ENCODE data around the gene TP73.
A peak's percentile ranks its signal among the peaks of the same experiment; 100 is the strongest.

The TP73 gene

GRCh38 chr1:3629561-3630160 lies 22.7 kb upstream of the TP73 start:
- Histone ChIP-seq H4K20me1 (ENCODE audit: insufficient read depth, low read length) (no peaks in the 10 kb centered on the region), H3K9ac (ENCODE audit: low read length) (no peak overlapping the region), H3K4me2 (ENCODE audit: low read length) (no peak overlapping the region), H3K36me3 (replicated peaks; ENCODE audit: low read depth, low read length) (peaks cover 19% of the 10 kb centered on the region), H3K27me3 (ENCODE audit: low read depth, low read length) (no peaks in the 10 kb centered on the region), H3K27ac (ENCODE audit: low read length) (no peak overlapping the region), H3K4me3 (ENCODE audit: low read length) (no peak overlapping the region), H3K9me3 (ENCODE audit: insufficient read depth, low read length) (no peaks in the 10 kb centered on the region), H3K79me2 (ENCODE audit: low read length) (no peaks in the 10 kb centered on the region), H2AFZ (ENCODE audit: low read depth, low read length) (no peak overlapping the region), H3K4me1 (ENCODE audit: low read length) (peaks cover 11% of the 10 kb centered on the region)
- TF ChIP-seq CTCF (IDR thresholded peaks at IDR 0.05; ENCODE audit: low read depth, low read length) (no peak), EZH2phosphoT487 (IDR thresholded peaks at IDR 0.05; ENCODE audit: low read depth) (no peak)

- no peaks in the 10 kb centered on the region for H3K27me3 ChIP-seq (ENCODE audit: low read depth, low read length)
- H2AFZ ChIP-seq (ENCODE audit: low read depth, low read length) = no peak overlapping the region
- no peak overlapping the region for H3K9ac ChIP-seq (ENCODE audit: low read length)
- H4K20me1 ChIP-seq (ENCODE audit: insufficient read depth, low read length) = no peaks in the 10 kb centered on the region
- H3K36me3 ChIP-seq (replicated peaks; ENCODE audit: low read depth, low read length) = peaks cover 24% of the 10 kb centered on the region
- no peaks in the 10 kb centered on the region for H3K9me3 ChIP-seq (ENCODE audit: insufficient read depth, low read length)
- peaks cover 11% of the 10 kb centered on the region for H3K4me1 ChIP-seq (ENCODE audit: low read length)
- H3K4me2 ChIP-seq (ENCODE audit: low read length) = no peak overlapping the region
- H3K4me3 ChIP-seq (ENCODE audit: low read length) = no peak overlapping the region
- H3K79me2 ChIP-seq (ENCODE audit: low read length) = no peaks in the 10 kb centered on the region
- TF ChIP-seq EZH2phosphoT487 (IDR thresholded peaks at IDR 0.05; ENCODE audit: low read depth) (no peak), CTCF (IDR thresholded peaks at IDR 0.05; ENCODE audit: low read depth, low read length) (peak; percentile 23; the same call in 1 of the 2 replicates)
- H3K27ac ChIP-seq (ENCODE audit: low read length) = no peak overlapping the region
Observed at GRCh38 chr1:3630161-3630611, 22.1 kb upstream of the TP73 start.

GRCh38 chr1:3630914-3631313 lies 21.4 kb upstream of the TP73 start:
- no peak overlapping the region for H3K27ac ChIP-seq (ENCODE audit: low read length)
- H4K20me1 ChIP-seq (ENCODE audit: insufficient read depth, low read length) = no peaks in the 10 kb centered on the region
- H3K4me1 ChIP-seq (ENCODE audit: low read length) = peaks cover 6% of the 10 kb centered on the region
- peaks cover 25% of the 10 kb centered on the region for H3K36me3 ChIP-seq (replicated peaks; ENCODE audit: low read depth, low read length)
- TF ChIP-seq EZH2phosphoT487 (IDR thresholded peaks at IDR 0.05; ENCODE audit: low read depth) = no peak
- no peak for TF ChIP-seq CTCF (IDR thresholded peaks at IDR 0.05; ENCODE audit: low read depth, low read length)
- no peaks in the 10 kb centered on the region for H3K27me3 ChIP-seq (ENCODE audit: low read depth, low read length)
- no peak overlapping the region for H3K9ac ChIP-seq (ENCODE audit: low read length)
- no peaks in the 10 kb centered on the region for H3K79me2 ChIP-seq (ENCODE audit: low read length)
- no peaks in the 10 kb centered on the region for H3K9me3 ChIP-seq (ENCODE audit: insufficient read depth, low read length)
- no peak overlapping the region for H2AFZ ChIP-seq (ENCODE audit: low read depth, low read length)
- no peak overlapping the region for H3K4me3 ChIP-seq (ENCODE audit: low read length)
- no peak overlapping the region for H3K4me2 ChIP-seq (ENCODE audit: low read length)

- H3K27ac ChIP-seq (ENCODE audit: low read length) = no peak overlapping the region
- peaks cover 25% of the 10 kb centered on the region for H3K36me3 ChIP-seq (replicated peaks; ENCODE audit: low read depth, low read length)
- no peak overlapping the region for H3K4me3 ChIP-seq (ENCODE audit: low read length)
- H2AFZ ChIP-seq (ENCODE audit: low read depth, low read length) = no peak overlapping the region
- H3K9me3 ChIP-seq (ENCODE audit: insufficient read depth, low read length) = no peaks in the 10 kb centered on the region
- peaks cover 4% of the 10 kb centered on the region; the same call in 1 of the 2 replicates for H3K4me1 ChIP-seq (ENCODE audit: low read length)
- H3K4me2 ChIP-seq (ENCODE audit: low read length) = no peak overlapping the region
- H3K27me3 ChIP-seq (ENCODE audit: low read depth, low read length) = no peaks in the 10 kb centered on the region
- TF ChIP-seq EZH2phosphoT487 (IDR thresholded peaks at IDR 0.05; ENCODE audit: low read depth) (no peak), CTCF (IDR thresholded peaks at IDR 0.05; ENCODE audit: low read depth, low read length) (no peak)
- H3K9ac ChIP-seq (ENCODE audit: low read length) = no peak overlapping the region
- no peaks in the 10 kb centered on the region for H3K79me2 ChIP-seq (ENCODE audit: low read length)
- H4K20me1 ChIP-seq (ENCODE audit: insufficient read depth, low read length) = no peaks in the 10 kb centered on the region
Observed at GRCh38 chr1:3631320-3632260, 20.7 kb upstream of the TP73 start.
